Measurements from ENCODE around the gene FOXQ1. TPM values are rescaled to one million over a fixed set of nuclear protein-coding genes. Genes with fewer than 3 reads are reported as not detected.
"Not testable (repeated sequence)": the region's sequence is repeated elsewhere in the genome, so short reads cannot be mapped to it uniquely, and the experiment has no call there.

Gene FOXQ1
- total RNA-seq, 3 donors from 2014 or later: 0.16 to 1.5 TPM; not detected in 1

DNA sequence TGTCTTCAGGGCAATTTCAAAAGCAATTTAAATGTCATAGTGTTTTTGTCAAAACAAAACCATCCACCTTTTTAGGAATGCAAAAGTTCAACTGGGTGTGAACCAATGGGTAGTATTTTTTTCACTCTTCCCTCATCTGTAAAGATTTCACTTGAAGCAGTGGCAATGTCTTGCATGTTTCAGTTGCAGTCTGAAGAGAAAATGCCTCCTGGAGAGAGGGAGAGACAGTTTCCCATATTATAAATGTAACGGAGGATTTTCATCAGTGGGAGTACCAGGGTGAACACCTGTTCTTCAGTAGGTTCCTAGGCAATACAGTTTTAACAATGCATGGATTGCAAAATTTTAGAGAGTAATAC lies 3.3 kb downstream of the FOXQ1 start:
- Histone ChIP-seq H3K9me3 (no peaks in the 10 kb centered on the region), H3K36me3 (no peaks in the 10 kb centered on the region), H3K27me3 (peaks cover 0 to 52% of the 10 kb centered on the region in 2 donors), H3K4me1 (peaks cover 0 to 6% of the 10 kb centered on the region in 2 donors), H3K27ac (no peak overlapping the region), H3K4me3 (no peak overlapping the region)
- DNase-seq (ENCODE audit: low spot score in 2 of 2): no peak
- intact Hi-C loops (cut with DNase I; ENCODE audit: low total_unique reads): no loop called here
- TF ChIP-seq POLR2A (IDR thresholded peaks at IDR 0.05): no peak
- TF ChIP-seq POLR2AphosphoS5 (IDR thresholded peaks at IDR 0.05): no peak
- TF ChIP-seq, protein P1, sequence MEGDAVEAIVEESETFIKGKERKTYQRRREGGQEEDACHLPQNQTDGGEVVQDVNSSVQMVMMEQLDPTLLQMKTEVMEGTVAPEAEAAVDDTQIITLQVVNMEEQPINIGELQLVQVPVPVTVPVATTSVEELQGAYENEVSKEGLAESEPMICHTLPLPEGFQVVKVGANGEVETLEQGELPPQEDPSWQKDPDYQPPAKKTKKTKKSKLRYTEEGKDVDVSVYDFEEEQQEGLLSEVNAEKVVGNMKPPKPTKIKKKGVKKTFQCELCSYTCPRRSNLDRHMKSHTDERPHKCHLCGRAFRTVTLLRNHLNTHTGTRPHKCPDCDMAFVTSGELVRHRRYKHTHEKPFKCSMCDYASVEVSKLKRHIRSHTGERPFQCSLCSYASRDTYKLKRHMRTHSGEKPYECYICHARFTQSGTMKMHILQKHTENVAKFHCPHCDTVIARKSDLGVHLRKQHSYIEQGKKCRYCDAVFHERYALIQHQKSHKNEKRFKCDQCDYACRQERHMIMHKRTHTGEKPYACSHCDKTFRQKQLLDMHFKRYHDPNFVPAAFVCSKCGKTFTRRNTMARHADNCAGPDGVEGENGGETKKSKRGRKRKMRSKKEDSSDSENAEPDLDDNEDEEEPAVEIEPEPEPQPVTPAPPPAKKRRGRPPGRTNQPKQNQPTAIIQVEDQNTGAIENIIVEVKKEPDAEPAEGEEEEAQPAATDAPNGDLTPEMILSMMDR (IDR thresholded peaks at IDR 0.05): no peak

GRCh38 chr6:1315560-1316386 lies 3.9 kb downstream of the FOXQ1 start:
- intact Hi-C loops (cut with DNase I; ENCODE audit: low total_unique reads): no loop called here
- TF ChIP-seq, protein P1 (IDR thresholded peaks at IDR 0.05): no peak
- TF ChIP-seq POLR2AphosphoS5 (IDR thresholded peaks at IDR 0.05) (no peak), POLR2A (IDR thresholded peaks at IDR 0.05) (no peak)
- Histone ChIP-seq H3K4me1 (peaks cover 0 to 6% of the 10 kb centered on the region in 2 donors), H3K9me3 (no peaks in the 10 kb centered on the region), H3K27ac (no peak overlapping the region), H3K4me3 (peak overlapping the region; percentile 46 to 71 (median 47)), H3K27me3 (peaks cover 0 to 46% of the 10 kb centered on the region in 2 donors), H3K36me3 (no peaks in the 10 kb centered on the region)
- no peak for DNase-seq (ENCODE audit: low spot score in 2 of 2)

DNA sequence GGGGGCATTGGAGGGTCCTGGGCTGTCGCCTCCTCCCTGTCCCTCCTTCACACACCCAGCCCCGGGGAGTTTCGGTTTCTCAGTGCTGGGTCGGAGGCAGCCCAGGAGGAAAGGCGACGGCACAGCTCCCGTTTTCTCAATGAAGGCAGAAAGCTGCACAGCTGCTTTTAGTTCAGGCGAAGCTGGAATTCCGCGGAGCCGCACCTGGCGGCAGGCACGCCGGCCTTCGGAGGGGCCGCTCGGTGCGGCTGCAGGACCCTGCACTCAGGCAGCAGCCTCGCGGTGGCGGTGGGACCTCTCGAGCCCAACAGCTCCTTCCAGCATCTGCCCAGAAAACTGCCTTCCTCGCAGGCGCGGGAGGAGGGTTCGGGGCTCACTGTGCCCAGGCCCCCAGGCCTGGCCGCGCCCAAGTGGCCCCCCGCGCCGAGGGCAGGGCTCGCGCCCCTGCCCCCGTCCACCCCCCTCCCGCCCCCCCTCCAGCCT lies 4.6 kb downstream of the FOXQ1 start:
- Histone ChIP-seq H3K27me3 (peaks cover 0 to 45% of the 10 kb centered on the region in 2 donors), H3K36me3 (no peaks in the 10 kb centered on the region), H3K4me3 (peak overlapping the region; percentile 46 to 71 (median 47)), H3K4me1 (peaks cover 0 to 6% of the 10 kb centered on the region in 2 donors), H3K27ac (no peak overlapping the region), H3K9me3 (no peaks in the 10 kb centered on the region)
- intact Hi-C loops (cut with DNase I; ENCODE audit: low total_unique reads): no loop called here
- TF ChIP-seq POLR2A (IDR thresholded peaks at IDR 0.05): no peak
- no peak for TF ChIP-seq POLR2AphosphoS5 (IDR thresholded peaks at IDR 0.05)
- TF ChIP-seq, protein P1 (IDR thresholded peaks at IDR 0.05): no peak
- no peak for DNase-seq (ENCODE audit: low spot score in 2 of 2)

DNA sequence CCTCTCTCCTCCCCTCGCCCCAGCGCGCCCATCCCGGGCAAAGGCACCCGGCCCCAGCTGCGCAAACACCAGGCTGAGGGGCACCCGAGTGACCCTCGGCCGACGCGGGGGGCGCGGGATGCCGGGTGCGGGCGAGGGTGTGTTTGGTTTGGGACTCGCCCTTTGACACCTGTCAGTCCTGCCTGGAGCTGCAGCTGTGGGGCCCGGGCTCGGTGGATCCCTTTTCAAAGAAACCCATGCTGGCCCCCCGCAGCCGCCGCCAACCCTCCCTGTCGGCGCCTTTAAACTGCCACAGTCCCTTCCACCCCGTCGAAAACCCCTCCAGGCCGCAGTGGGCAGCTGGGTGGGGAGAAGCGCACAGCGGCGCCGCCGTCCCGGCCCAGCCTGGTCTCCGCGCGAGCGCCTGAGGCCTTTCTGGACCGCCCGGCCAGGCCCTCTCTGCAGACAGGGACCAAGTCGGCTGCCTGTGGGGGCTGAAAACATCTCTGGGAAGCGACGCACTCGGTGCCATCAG lies 5.5 kb downstream of the FOXQ1 start:
- H3K36me3 ChIP-seq: no peaks in the 10 kb centered on the region
- no peak overlapping the region for H3K4me3 ChIP-seq
- peaks cover 0 to 37% of the 10 kb centered on the region in 2 donors for H3K27me3 ChIP-seq
- TF ChIP-seq, protein P1 (IDR thresholded peaks at IDR 0.05): no peak
- TF ChIP-seq POLR2AphosphoS5 (IDR thresholded peaks at IDR 0.05): no peak
- intact Hi-C loops (cut with DNase I; ENCODE audit: low total_unique reads): no loop called here
- H3K4me1 ChIP-seq: peaks cover 0 to 3% of the 10 kb centered on the region in 2 donors
- no peaks in the 10 kb centered on the region for H3K9me3 ChIP-seq
- no peak for DNase-seq (ENCODE audit: low spot score in 2 of 2)
- no peak overlapping the region for H3K27ac ChIP-seq

DNA sequence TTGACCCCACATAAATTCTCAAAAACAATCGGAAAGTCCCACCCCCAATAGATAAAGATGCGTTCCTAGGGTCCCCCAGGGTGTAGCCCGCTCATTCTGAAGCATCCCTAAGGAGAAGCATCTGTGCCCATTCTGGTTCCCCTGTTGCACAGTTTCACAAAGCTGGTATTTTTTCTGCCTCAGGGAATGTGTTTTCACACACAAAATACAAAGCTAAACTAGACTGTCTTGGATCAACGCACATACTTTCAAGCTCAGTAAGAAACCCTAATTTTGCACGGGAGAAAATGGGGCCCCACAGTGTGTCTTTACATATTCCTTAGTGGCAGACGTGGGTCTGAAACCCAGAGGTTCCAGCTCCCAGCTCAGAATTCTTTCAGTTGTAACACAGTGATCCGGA lies 6.1 kb downstream of the FOXQ1 start:
- Histone ChIP-seq H3K9me3 (no peaks in the 10 kb centered on the region), H3K4me3 (no peak overlapping the region), H3K36me3 (no peaks in the 10 kb centered on the region), H3K27ac (no peak overlapping the region), H3K4me1 (no peaks in the 10 kb centered on the region), H3K27me3 (peaks cover 0 to 30% of the 10 kb centered on the region in 2 donors)
- no peak for DNase-seq (ENCODE audit: low spot score in 2 of 2)
- TF ChIP-seq POLR2AphosphoS5 (IDR thresholded peaks at IDR 0.05): no peak
- TF ChIP-seq, protein P1 (IDR thresholded peaks at IDR 0.05): no peak
- no peak for TF ChIP-seq POLR2A (IDR thresholded peaks at IDR 0.05)
- intact Hi-C loops (cut with DNase I; ENCODE audit: low total_unique reads): no loop called here

GRCh38 chr6:1318584-1318983 lies 6.7 kb downstream of the FOXQ1 start:
- H3K36me3 ChIP-seq; DNase-seq (ENCODE audit: low spot score in 2 of 2); H3K4me3 ChIP-seq; intact Hi-C loops (cut with DNase I; ENCODE audit: low total_unique reads); H3K9me3 ChIP-seq; H3K27ac ChIP-seq; H3K4me1 ChIP-seq: not testable (repeated sequence)
- peaks cover 0 to 29% of the 10 kb centered on the region in 2 donors for H3K27me3 ChIP-seq
